HepG2 (cell line): ENCODE measurements around the gene FGF19. TPM values are rescaled to one million over a fixed set of nuclear protein-coding genes. Genes with fewer than 3 reads are reported as not detected.

Experiments
- CCDC6 ChIP-seq: sonication (generic); formaldehyde crosslinking; IDR thresholded peaks from 2 replicates; pipeline ENCODE4 v1.8.1; 2022; ENCODE audit warnings: mild to moderate bottlenecking, missing genetic modification reagents, moderate library complexity
- DBP ChIP-seq: sonication (generic); formaldehyde crosslinking; IDR thresholded peaks from 2 replicates; pipeline ENCODE4 v1.4.0; 2020; ENCODE audit warnings: missing genetic modification reagents; ENCODE audit errors: not compliant biosample characterization
- ELF1 ChIP-seq: sonication (generic); formaldehyde crosslinking; IDR thresholded peaks from 2 replicates; pipeline ENCODE4 v1.4.0; 2020; ENCODE audit warnings: missing genetic modification reagents
- IKZF4 ChIP-seq: sonication (generic); formaldehyde crosslinking; IDR thresholded peaks from 2 replicates; pipeline ENCODE4 v1.5.1; 2020; ENCODE audit warnings: borderline replicate concordance, mild to moderate bottlenecking, low read depth, missing genetic modification reagents; ENCODE audit errors: not compliant biosample characterization
- NFAT5 ChIP-seq: sonication (generic); formaldehyde crosslinking; IDR thresholded peaks from 2 replicates; pipeline ENCODE4 v1.4.0; 2020; ENCODE audit warnings: missing genetic modification reagents
- PPARG ChIP-seq: conservative IDR thresholded peaks from 2 replicates; pipeline ENCODE4 v1.6.1; 2016; ENCODE audit warnings: missing biosample characterization, missing genetic modification reagents
- STAT6 ChIP-seq: sonication (generic); formaldehyde crosslinking; IDR thresholded peaks from 2 replicates; pipeline ENCODE4 v1.4.0; 2020; ENCODE audit warnings: missing genetic modification reagents, mild to moderate bottlenecking, borderline replicate concordance
- TFDP2 ChIP-seq: sonication (generic); formaldehyde crosslinking; IDR thresholded peaks from 2 replicates; pipeline ENCODE4 v1.4.0; 2020; ENCODE audit warnings: missing genetic modification reagents
- TOPORS ChIP-seq: sonication (generic); formaldehyde crosslinking; IDR thresholded peaks from 2 replicates; pipeline ENCODE4 v1.8.0; 2023; ENCODE audit warnings: mild to moderate bottlenecking, missing genetic modification reagents
- XBP1 ChIP-seq: sonication (generic); formaldehyde crosslinking; IDR thresholded peaks from 2 replicates; pipeline ENCODE4 v1.5.0; 2020; ENCODE audit warnings: missing genetic modification reagents
- XRCC5 ChIP-seq: fragments of 200-400 bp; formaldehyde crosslinking; optimal IDR thresholded peaks from 2 replicates; pipeline ENCODE3; 2017; ENCODE audit warnings: mild to moderate bottlenecking, low read length
- ZMAT3 ChIP-seq: sonication (generic); formaldehyde crosslinking; conservative IDR thresholded peaks from 2 replicates; pipeline ENCODE4 v1.7.0; 2021; ENCODE audit warnings: missing genetic modification reagents
- ZNF10 ChIP-seq: sonication (generic); formaldehyde crosslinking; IDR thresholded peaks from 2 replicates; pipeline ENCODE4 v1.4.0; 2020; ENCODE audit warnings: mild to moderate bottlenecking, low read depth, missing genetic modification reagents, borderline replicate concordance
- ZNF496 ChIP-seq: sonication (generic); formaldehyde crosslinking; IDR thresholded peaks from 2 replicates; pipeline ENCODE4 v1.8.1; 2023; ENCODE audit warnings: mild to moderate bottlenecking, moderate library complexity, missing genetic modification reagents; ENCODE audit not compliant: insufficient replicate concordance
- ZNF589 ChIP-seq: sonication (generic); formaldehyde crosslinking; conservative IDR thresholded peaks from 2 replicates; pipeline ENCODE4 v1.8.0; 2022; ENCODE audit warnings: mild to moderate bottlenecking, moderate library complexity, missing genetic modification reagents
- ZNF629 ChIP-seq: sonication (generic); formaldehyde crosslinking; conservative IDR thresholded peaks from 2 replicates; pipeline ENCODE4 v1.5.0; 2020; ENCODE audit warnings: missing genetic modification reagents
- ZNF660 ChIP-seq: sonication (generic); formaldehyde crosslinking; IDR thresholded peaks from 2 replicates; pipeline ENCODE4 v1.5.1; 2020; ENCODE audit warnings: mild to moderate bottlenecking, low read depth, missing genetic modification reagents, borderline replicate concordance
- ZNF740 ChIP-seq: sonication (generic); formaldehyde crosslinking; IDR thresholded peaks from 2 replicates; pipeline ENCODE4 v1.4.0; 2020; ENCODE audit warnings: missing genetic modification reagents
- polyA plus RNA-seq, 8 experiments: library from polyadenylated mRNA; depleted of rRNA in 3 of 8; stranded (reverse) in 7 of 8; unstranded in 1 of 8; fragments of >200 nt; fragmentation: Illumina TruSeq in 4 of 8; extraction: Trizol in 4 of 8; gene quantifications; 2 replicates each; pipeline versions ENCODE4 v1.2.1 to v1.2.3, GENCODE V29; 2011 to 2016; ENCODE audit warnings: low read depth in 4 of 8, missing spikeins in 1 of 8, mixed read lengths in 1 of 8; ENCODE audit not compliant: insufficient read depth in 1 of 8
- total RNA-seq, 5 experiments: library from RNA; depleted of rRNA; stranded (reverse); fragments of >200 nt; fragmentation: Illumina TruSeq; extraction: Trizol; gene quantifications; 2 replicates each; pipeline ENCODE4 v1.2.3, GENCODE V29; 2016; ENCODE audit warnings: low read depth in 1 of 5

FGF19 gene
- total and polyA plus RNA-seq, 2 of the 13 experiments (the other 11 are each of a cell fraction or from before 2014, with no cell fraction given): 0.07 TPM; not detected in 1

GRCh38 chr11:69705901-69706787, 2.3 kb upstream of the FGF19 start (continued):
- TF ChIP-seq NFAT5 (CRISPR knock-in tag) (no peak), CCDC6 (CRISPR knock-in tag) (no peak), ZMAT3 (CRISPR knock-in tag) (no peak), ZNF496 (CRISPR knock-in tag) (no peak), TFDP2 (CRISPR knock-in tag) (no peak), ZNF629 (CRISPR knock-in tag) (0 out of 2 replicates have a peak, but pooled peaks have one; percentile 11), TOPORS (CRISPR knock-in tag) (no peak), XRCC5 (no peak), XBP1 (CRISPR knock-in tag) (no peak), STAT6 (CRISPR knock-in tag) (no peak), ZNF660 (no peak), DBP (CRISPR knock-in tag) (no peak), IKZF4 (no peak), ELF1 (CRISPR knock-in tag) (no peak), ZNF10 (CRISPR knock-in tag) (no peak), PPARG (no peak), ZNF740 (CRISPR knock-in tag) (0 out of 2 replicates have a peak, but pooled peaks have one; percentile 53), ZNF589 (CRISPR knock-in tag) (no peak)
